HG03575 (cell line): ENCODE results near the gene RETREG1.
"Not testable (repeated sequence)": the region's sequence is repeated elsewhere in the genome, so short reads cannot be mapped to it uniquely, and the experiment has no call there.

Experiments
- ATAC-seq: cut with Tn5 transposase; IDR thresholded peaks from one replicate; pipeline ENCODE4 v1.9.1; 2021; ENCODE audit not compliant: unreplicated experiment, insufficient number of reproducible peaks, low FRiP score; ENCODE audit errors: extremely low read depth

The RETREG1 gene

GRCh38 chr5:16616536-16617273 lies at the start of gene RETREG1:
RETREG1 (minus strand) TSS chr5:16616997; CDS start chr5:16616971, 26 bp downstream.
- ATAC-seq = no peak

GRCh38 chr5:16666130-16666882 lies 49.5 kb upstream of the RETREG1 start:
- ATAC-seq = no peak

GRCh38 chr5:16665601-16666000 lies 48.8 kb upstream of the RETREG1 start:
- no peak for ATAC-seq

- ATAC-seq = no peak
Observed at GRCh38 chr5:16664368-16664767, 47.6 kb upstream of the RETREG1 start.

- no peak for ATAC-seq
Observed at GRCh38 chr5:16663840-16664239, 47.0 kb upstream of the RETREG1 start.

GRCh38 chr5:16661713-16662112 lies 44.9 kb upstream of the RETREG1 start:
- no peak for ATAC-seq

GRCh38 chr5:16660982-16661381 lies 44.2 kb upstream of the RETREG1 start:
- no peak for ATAC-seq

- ATAC-seq = no peak
Observed at GRCh38 chr5:16659536-16659935, 42.7 kb upstream of the RETREG1 start.

GRCh38 chr5:16656561-16657191 lies 39.9 kb upstream of the RETREG1 start:
- no peak for ATAC-seq

GRCh38 chr5:16654647-16655334 lies 38.0 kb upstream of the RETREG1 start:
- ATAC-seq = no peak

- not testable (repeated sequence) for ATAC-seq
Observed at GRCh38 chr5:16648739-16649138, 31.9 kb upstream of the RETREG1 start.

GRCh38 chr5:16644301-16644889 lies 27.6 kb upstream of the RETREG1 start:
- ATAC-seq = no peak

GRCh38 chr5:16642867-16643266 lies 26.1 kb upstream of the RETREG1 start:
- ATAC-seq = no peak

- no peak for ATAC-seq
Observed at GRCh38 chr5:16639206-16639605, 22.4 kb upstream of the RETREG1 start.

- ATAC-seq = no peak
Observed at GRCh38 chr5:16628376-16628775, 11.6 kb upstream of the RETREG1 start.

GRCh38 chr5:16626696-16627264 lies 10.0 kb upstream of the RETREG1 start:
- no peak for ATAC-seq

- no peak for ATAC-seq
Observed at GRCh38 chr5:16625096-16625495, 8.3 kb upstream of the RETREG1 start.

GRCh38 chr5:16619136-16619535 lies 2.3 kb upstream of the RETREG1 start:
- no peak for ATAC-seq
